Hematopoietic multipotent progenitor cell treated with erythropoietin and hydrocortisone succinate and interleukin-3 and kit ligand, for 17 days (in vitro differentiated cells): ENCODE results near the gene ABI3BP.

Source experiments
- DNase-seq: peaks from one replicate; pipeline ENCODE4 v3.0.0-alpha.2; 2015; ENCODE audit warnings: low spot score

Gene ABI3BP

GRCh38 chr3:100769693-100770092, 223.5 kb downstream of the ABI3BP start:
- DNase-seq, result no peak

DNA sequence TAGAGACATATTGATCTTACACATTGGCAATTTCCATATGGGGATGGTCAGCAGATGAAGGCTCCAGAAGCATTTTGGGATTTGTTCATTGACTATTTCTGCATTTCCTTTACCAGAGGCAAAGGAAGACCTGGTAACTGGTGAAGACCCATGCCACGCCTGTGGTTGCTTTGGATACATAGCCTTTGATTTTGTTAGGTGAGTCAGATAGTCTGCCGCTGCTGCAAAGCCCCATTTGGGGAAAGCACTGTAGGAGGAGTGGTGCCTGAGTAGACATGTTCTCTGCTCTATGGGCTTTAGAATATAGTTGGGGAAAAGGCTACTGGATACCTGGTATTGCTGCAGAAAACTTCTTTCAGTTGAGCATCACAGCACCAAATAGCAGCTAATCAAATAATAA, 227.2 kb downstream of the ABI3BP start:
- DNase-seq, result no peak

GRCh38 chr3:100765437-100765975, 227.7 kb downstream of the ABI3BP start:
- DNase-seq, result no peak

DNA sequence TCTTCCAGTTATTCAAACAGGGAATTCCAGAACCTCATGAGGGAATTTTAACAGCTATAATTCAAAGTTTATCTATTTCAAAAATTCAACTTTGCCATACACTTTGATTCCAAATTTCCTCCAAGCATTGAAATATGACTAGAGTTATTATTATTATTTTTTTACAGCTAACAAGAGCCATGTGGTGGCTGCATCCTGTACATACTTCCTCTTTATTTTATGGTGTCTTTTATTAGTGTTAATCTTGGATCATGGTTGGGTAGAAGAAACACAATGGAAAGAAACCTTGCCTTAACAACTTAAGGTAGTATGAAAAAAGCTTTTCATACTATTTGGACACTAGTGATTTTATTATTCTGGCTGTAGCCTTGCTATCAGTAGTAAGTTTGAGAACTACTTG, 231.3 kb downstream of the ABI3BP start:
- DNase-seq, result no peak

DNA sequence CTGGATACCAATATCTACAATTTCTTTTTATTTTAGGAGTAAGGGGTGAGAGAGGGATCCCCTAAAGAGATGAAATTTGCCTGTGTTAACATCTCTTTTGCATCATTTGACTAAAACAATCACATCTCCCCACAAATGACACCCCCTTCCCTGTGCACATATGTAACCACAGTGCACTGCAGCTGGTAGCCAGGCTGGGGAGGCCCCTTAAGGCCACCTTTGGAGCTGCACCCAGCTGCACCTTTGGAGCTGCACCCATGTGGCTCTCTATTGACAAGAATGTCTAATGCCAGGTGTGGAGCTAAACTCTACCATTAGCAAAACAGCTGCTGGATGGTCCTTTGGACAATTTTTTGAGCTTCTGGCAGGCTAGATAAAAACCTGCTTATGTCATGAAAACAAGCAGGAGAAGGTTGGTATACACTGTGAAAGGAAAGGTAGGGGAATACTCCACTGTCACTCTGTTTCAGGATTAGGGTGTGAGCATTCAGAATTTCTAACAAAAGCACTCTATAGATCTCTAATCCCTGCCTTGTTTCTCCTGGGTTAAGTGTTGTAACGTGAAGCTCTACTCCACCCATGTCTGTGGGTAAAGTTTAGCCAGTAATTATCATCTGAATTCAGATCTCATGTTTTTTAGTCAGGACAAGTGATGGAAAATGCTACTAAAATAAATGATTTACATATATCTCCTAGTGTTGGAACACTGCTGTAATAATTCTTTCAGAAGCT, 231.8 kb downstream of the ABI3BP start:
- DNase-seq, result no peak

DNA sequence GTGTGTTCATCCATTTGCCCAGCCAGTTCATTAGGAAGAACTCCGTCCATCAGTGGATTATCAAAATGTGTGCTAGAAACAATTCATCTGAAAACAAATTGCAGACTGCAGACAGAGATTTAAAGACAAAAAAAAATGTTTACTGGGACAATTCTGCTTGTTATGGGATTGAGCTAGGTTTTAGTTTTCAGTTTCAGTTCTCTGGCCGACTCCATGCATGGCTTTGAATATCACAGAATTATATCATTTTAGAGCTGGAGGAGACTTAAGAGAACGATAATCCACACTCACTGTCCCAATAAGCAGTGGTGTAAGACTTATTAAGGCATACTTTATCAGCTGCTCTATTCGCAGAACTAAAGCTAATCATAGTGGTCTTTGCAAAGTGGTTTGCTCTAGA, 232.8 kb downstream of the ABI3BP start:
- no peak for DNase-seq

- no peak for DNase-seq
These were observed 233.3 kb downstream of the ABI3BP start for GRCh38 chr3:100759950-100760349.

GRCh38 chr3:100759159-100759558, 234.1 kb downstream of the ABI3BP start:
- no peak for DNase-seq

- no peak for DNase-seq
These were observed 236.8 kb downstream of the ABI3BP start for GRCh38 chr3:100756441-100756840.

- DNase-seq, result no peak
These were observed 238.5 kb downstream of the ABI3BP start for GRCh38 chr3:100754563-100755334.

DNA sequence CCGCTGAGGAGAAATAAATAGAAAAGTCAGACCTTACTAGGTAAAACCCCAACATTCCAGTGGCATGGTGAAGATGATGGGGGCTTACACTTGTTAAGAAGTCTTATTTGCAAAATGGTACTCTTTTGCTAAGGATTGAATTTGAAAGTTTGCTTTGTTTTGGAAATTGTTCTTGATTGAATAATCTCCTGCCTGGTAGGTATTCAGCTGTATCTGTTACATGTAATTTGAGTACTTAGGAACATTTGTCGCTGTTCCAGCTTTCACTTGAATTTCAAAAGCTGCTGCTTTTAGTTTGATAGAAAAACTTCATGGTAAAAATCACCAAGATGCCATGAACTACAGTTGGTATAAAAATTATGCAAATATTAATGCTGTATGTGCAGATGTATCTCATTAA, 239.4 kb downstream of the ABI3BP start:
- no peak for DNase-seq

- DNase-seq, result no peak
These were observed 244.3 kb downstream of the ABI3BP start for GRCh38 chr3:100748967-100749366.

- DNase-seq, result no peak
These were observed 245.0 kb downstream of the ABI3BP start for GRCh38 chr3:100748220-100748619.

- DNase-seq, result no peak
These were observed 247.1 kb downstream of the ABI3BP start for GRCh38 chr3:100746092-100746491.

GRCh38 chr3:100745617-100746016, 247.6 kb downstream of the ABI3BP start:
- no peak for DNase-seq

- DNase-seq, result no peak
These were observed 248.6 kb downstream of the ABI3BP start for GRCh38 chr3:100744671-100745070.

- DNase-seq, result no peak
These were observed 249.7 kb downstream of the ABI3BP start for GRCh38 chr3:100743535-100743934.

DNA sequence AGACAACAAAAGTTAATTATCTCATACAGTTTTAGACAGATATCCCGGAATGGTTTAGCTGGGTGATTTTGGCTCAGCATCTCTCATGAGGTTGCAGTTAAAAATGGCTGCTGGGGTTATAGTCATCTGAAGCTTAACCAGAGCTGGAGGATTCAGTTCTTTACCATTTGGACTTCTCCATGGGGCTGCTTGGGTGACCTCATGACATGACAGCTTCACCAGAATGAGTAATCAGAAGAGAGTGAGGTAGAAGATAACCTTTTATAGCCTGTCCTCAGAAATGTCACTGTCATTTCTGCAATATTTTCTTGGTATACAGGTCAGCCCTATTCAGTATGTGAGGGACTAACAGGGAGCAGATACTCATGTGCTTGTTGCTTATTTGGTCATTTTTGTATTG, 253.0 kb downstream of the ABI3BP start:
- DNase-seq, result no peak

- peak; percentile 9 for DNase-seq
These were observed 255.9 kb downstream of the ABI3BP start for GRCh38 chr3:100737334-100737733.

GRCh38 chr3:100732435-100732834, 260.8 kb downstream of the ABI3BP start:
- no peak for DNase-seq

DNA sequence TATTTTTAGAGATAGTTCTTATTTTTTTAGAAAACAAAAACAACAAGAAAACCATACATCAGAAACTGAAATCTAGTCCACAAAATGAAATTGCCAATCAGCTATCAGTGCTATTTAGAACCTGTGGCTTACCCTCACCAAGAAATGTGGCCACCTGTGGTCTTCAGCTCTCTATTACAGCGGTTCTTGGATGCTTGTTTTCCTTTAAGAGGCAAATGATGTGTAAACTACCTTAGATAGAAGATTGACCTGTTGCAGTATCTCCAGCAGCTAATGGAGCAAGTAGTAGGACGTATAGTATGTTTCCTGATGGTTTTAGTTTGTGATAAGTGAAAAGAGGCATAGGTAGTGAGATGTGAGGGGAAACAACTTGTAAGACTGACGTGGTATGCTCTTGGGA, 262.7 kb downstream of the ABI3BP start:
- no peak for DNase-seq

- DNase-seq, result no peak
These were observed 266.5 kb downstream of the ABI3BP start for GRCh38 chr3:100726706-100727105.

DNA sequence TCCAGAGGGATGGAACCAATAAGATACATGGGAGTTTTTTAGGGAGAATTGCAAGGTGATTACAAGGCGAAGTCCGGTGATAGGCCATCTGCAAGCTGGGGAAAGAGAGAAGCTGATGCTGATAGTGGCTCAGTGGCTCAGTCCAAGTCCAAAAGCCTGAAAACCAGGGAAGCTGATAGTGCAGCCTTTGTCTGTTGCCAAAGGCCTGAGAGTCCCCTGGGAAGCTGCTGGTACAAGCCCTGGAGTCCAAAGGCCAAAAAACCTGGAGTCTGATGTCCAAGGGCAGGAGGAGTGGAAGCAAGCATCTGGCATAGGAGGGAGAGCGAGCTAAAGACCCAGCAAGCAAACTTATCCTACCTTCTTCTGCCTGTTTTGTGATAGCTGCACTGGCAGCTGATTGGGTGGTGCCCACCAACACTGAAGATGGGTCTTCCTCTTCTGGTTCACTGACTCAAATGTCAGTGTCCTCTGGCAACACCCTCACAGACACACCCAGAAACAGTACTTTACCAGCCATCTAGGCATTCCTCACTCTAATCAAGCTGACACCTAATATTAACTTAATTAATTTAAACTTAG, 267.2 kb downstream of the ABI3BP start:
- DNase-seq, result no peak
